Prostate gland (tissue), 2 donors: ENCODE results near the gene JAG2.

ENCODE experiments used
- POLR2A ChIP-seq: fragments of 450-650 bp; IDR thresholded peaks from one replicate; pipeline ENCODE4 v1.6.1; 2016; ENCODE audit warnings: antibody characterized with exemption, mild to moderate bottlenecking
- POLR2AphosphoS5 ChIP-seq: sonication (generic); formaldehyde crosslinking; IDR thresholded peaks from one replicate; pipeline ENCODE4 v1.6.1; 2017; ENCODE audit warnings: antibody characterized with exemption
- TF ChIP-seq, protein P1 (sequence below), 4 experiments: fragments of 200-600 bp in 2 of 4; fragments of 450-650 bp in 2 of 4; sonication (generic) in 2 of 4; IDR thresholded peaks; 1 replicate in 3 of 4; 2 replicates in 1 of 4; pipeline ENCODE4 v1.5.1; 2016 to 2019; ENCODE audit warnings: antibody characterized with exemption in 4 of 4, mild to moderate bottlenecking in 2 of 4, moderate library complexity in 2 of 4

DNA sequence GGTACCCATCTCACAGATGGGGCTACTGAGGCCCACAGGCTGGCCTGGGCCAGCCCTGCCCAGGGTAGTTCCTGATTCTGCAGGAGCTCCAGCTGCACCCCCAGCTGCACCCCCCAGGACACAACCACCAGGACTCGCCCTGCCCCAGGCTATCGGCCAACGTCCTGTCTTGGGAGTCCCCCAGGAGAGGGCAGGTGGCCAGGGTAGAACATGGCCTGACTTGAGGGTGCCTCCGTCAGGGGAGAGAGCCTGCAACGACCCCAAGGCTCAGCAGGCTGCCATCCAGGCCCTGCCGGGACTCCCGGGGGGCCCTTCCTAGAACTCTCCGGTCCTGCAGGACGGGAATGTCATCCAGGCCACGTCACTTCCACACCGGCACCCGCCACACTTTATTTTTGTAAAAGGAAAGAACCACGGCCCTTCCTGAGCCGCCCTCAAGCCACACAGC is 15.8 kb downstream of the JAG2 start:
- TF ChIP-seq POLR2AphosphoS5: no peak
- TF ChIP-seq, protein P1, sequence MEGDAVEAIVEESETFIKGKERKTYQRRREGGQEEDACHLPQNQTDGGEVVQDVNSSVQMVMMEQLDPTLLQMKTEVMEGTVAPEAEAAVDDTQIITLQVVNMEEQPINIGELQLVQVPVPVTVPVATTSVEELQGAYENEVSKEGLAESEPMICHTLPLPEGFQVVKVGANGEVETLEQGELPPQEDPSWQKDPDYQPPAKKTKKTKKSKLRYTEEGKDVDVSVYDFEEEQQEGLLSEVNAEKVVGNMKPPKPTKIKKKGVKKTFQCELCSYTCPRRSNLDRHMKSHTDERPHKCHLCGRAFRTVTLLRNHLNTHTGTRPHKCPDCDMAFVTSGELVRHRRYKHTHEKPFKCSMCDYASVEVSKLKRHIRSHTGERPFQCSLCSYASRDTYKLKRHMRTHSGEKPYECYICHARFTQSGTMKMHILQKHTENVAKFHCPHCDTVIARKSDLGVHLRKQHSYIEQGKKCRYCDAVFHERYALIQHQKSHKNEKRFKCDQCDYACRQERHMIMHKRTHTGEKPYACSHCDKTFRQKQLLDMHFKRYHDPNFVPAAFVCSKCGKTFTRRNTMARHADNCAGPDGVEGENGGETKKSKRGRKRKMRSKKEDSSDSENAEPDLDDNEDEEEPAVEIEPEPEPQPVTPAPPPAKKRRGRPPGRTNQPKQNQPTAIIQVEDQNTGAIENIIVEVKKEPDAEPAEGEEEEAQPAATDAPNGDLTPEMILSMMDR (IDR thresholded peaks at IDR 0.05): no peak
- no peak for TF ChIP-seq POLR2A
